Neural progenitor cell (in vitro differentiated cells): ENCODE data around the gene ANGPTL5. TPM values are rescaled to one million over a fixed set of nuclear protein-coding genes. Genes with fewer than 3 reads are reported as not detected.
A peak's percentile ranks its signal among the peaks of the same experiment; 100 is the strongest.

ENCODE experiments used
- DNase-seq: peaks from one replicate; pipeline ENCODE4 v3.0.0-alpha.2; 2016; ENCODE audit warnings: low spot score
- H2AFZ ChIP-seq: fragments of 200-600 bp; sonication (generic); replicated peaks from 2 replicates; pipeline ENCODE4 v1.6.1; 2016; ENCODE audit warnings: antibody characterized with exemption
- H3F3A ChIP-seq: fragments of 200-600 bp; sonication (generic); 2 replicates; pipeline ENCODE4 v1.6.1; 2016; ENCODE audit warnings: antibody characterized with exemption, low read depth
- H3K27ac ChIP-seq: fragments of 200-600 bp; sonication (generic); 2 replicates; pipeline ENCODE4 v1.5.1; 2016; ENCODE audit warnings: mild to moderate bottlenecking
- H3K27me3 ChIP-seq: fragments of 200-600 bp; sonication (generic); 2 replicates; pipeline ENCODE4 v1.6.1; 2016; ENCODE audit warnings: mild to moderate bottlenecking, moderate library complexity
- H3K36me3 ChIP-seq: fragments of 200-600 bp; sonication (generic); 2 replicates; pipeline ENCODE4 v1.5.1; 2016
- H3K4me1 ChIP-seq: fragments of 200-600 bp; sonication (generic); 2 replicates; pipeline ENCODE4 v1.6.1; 2016; ENCODE audit warnings: mixed run types
- H3K4me2 ChIP-seq: fragments of 200-600 bp; sonication (generic); 2 replicates; pipeline ENCODE4 v1.6.1; 2016
- H3K4me3 ChIP-seq: fragments of 200-600 bp; sonication (generic); 2 replicates; pipeline ENCODE4 v1.5.1; 2016
- H3K79me2 ChIP-seq: fragments of 200-600 bp; sonication (generic); 2 replicates; pipeline ENCODE4 v1.6.1; 2016; ENCODE audit warnings: low read depth
- H3K9ac ChIP-seq: fragments of 200-600 bp; sonication (generic); 2 replicates; pipeline ENCODE4 v1.6.1; 2016
- H3K9me3 ChIP-seq: fragments of 200-600 bp; sonication (generic); 2 replicates; pipeline ENCODE4 v1.5.1; 2016; ENCODE audit warnings: low read depth
- H4K20me1 ChIP-seq: fragments of 200-600 bp; sonication (generic); 2 replicates; pipeline ENCODE4 v1.6.1; 2016; ENCODE audit warnings: low read depth
- H3K27ac Mint-ChIP-seq: 3 replicates; pipeline ENCODE4 v1.8.0; 2021; ENCODE audit warnings: mixed read lengths
- H3K27me3 Mint-ChIP-seq: 2 replicates; pipeline ENCODE4 v1.8.0; 2022; ENCODE audit warnings: low read depth, mild to moderate bottlenecking, inconsistent platforms, moderate library complexity, mixed read lengths; ENCODE audit not compliant: insufficient read depth
- H3K36me3 Mint-ChIP-seq: 3 replicates; pipeline ENCODE4 v1.8.0; 2021; ENCODE audit warnings: mixed read lengths
- H3K4me1 Mint-ChIP-seq: 3 replicates; pipeline ENCODE4 v1.8.0; 2021; ENCODE audit warnings: mixed read lengths
- H3K4me3 Mint-ChIP-seq: 3 replicates; pipeline ENCODE4 v1.8.0; 2021; ENCODE audit warnings: mild to moderate bottlenecking, moderate library complexity, mixed read lengths
- H3K9me3 Mint-ChIP-seq: 3 replicates; pipeline ENCODE4 v1.8.0; 2020; ENCODE audit warnings: mixed read lengths
- CTCF ChIP-seq: fragments of 200-600 bp; sonication (generic); IDR thresholded peaks from 2 replicates; pipeline ENCODE4 v1.5.1; 2017; ENCODE audit warnings: antibody characterized with exemption, mild to moderate bottlenecking
- EZH2 ChIP-seq: fragments of 200-600 bp; sonication (generic); IDR thresholded peaks from 2 replicates; pipeline ENCODE4 v1.6.1; 2017; ENCODE audit warnings: antibody characterized with exemption, mild to moderate bottlenecking, moderate library complexity
- EZH2phosphoT487 ChIP-seq: fragments of 200-600 bp; sonication (generic); IDR thresholded peaks from 2 replicates; pipeline ENCODE4 v1.6.1; 2017; ENCODE audit warnings: antibody characterized with exemption
- total RNA-seq: library from RNA; depleted of rRNA; stranded (reverse); fragments of >200 nt; gene quantifications from 2 replicates; pipeline ENCODE4 v1.2.3, GENCODE V29; 2015; ENCODE audit warnings: low replicate concordance

The ANGPTL5 gene
- total RNA-seq, 1 donor from 2014 or later: not detected

- Histone ChIP-seq H3K9ac (no peak overlapping the region), H3K27ac (no peak overlapping the region), H3K4me1 (peaks cover 8% of the 10 kb centered on the region), H3F3A (no peaks in the 10 kb centered on the region), H4K20me1 (no peaks in the 10 kb centered on the region), H2AFZ (peak overlapping the region; percentile 85), H3K27me3 (no peaks in the 10 kb centered on the region), H3K79me2 (no peaks in the 10 kb centered on the region), H3K36me3 (no peaks in the 10 kb centered on the region), H3K4me2 (no peak overlapping the region), H3K4me3 (no peak overlapping the region), H3K9me3 (no peaks in the 10 kb centered on the region)
- Mint-ChIP-seq H3K36me3 (no peaks in the 10 kb centered on the region), H3K27me3 (no peaks in the 10 kb centered on the region), H3K4me1 (no peaks in the 10 kb centered on the region), H3K4me3 (no peak overlapping the region), H3K9me3 (peaks cover 2% of the 10 kb centered on the region), H3K27ac (no peak overlapping the region)
- DNase-seq: no peak
- no peak for TF ChIP-seq CTCF
- TF ChIP-seq EZH2phosphoT487: no peak
- no peak for TF ChIP-seq EZH2
Measured at GRCh38 chr11:101870510-101870909, 45.8 kb downstream of the ANGPTL5 start.

GRCh38 chr11:101867951-101868350, 48.4 kb downstream of the ANGPTL5 start:
- H3K27me3 ChIP-seq: no peaks in the 10 kb centered on the region
- Mint-ChIP-seq H3K27ac (no peak overlapping the region), H3K36me3 (no peaks in the 10 kb centered on the region), H3K27me3 (no peaks in the 10 kb centered on the region), H3K4me1 (peaks cover 2% of the 10 kb centered on the region), H3K4me3 (no peak overlapping the region), H3K9me3 (peaks cover 7% of the 10 kb centered on the region)
- no peak overlapping the region for H3K4me3 ChIP-seq
- H3K79me2 ChIP-seq: no peaks in the 10 kb centered on the region
- no peak for TF ChIP-seq EZH2
- TF ChIP-seq EZH2phosphoT487: no peak
- TF ChIP-seq CTCF: no peak
- H3K9me3 ChIP-seq: no peaks in the 10 kb centered on the region
- H3K4me1 ChIP-seq: peaks cover 11% of the 10 kb centered on the region
- H4K20me1 ChIP-seq: no peaks in the 10 kb centered on the region
- no peaks in the 10 kb centered on the region for H3K36me3 ChIP-seq
- H3K27ac ChIP-seq: no peak overlapping the region
- H3K9ac ChIP-seq: no peak overlapping the region
- no peak overlapping the region for H3K4me2 ChIP-seq
- no peaks in the 10 kb centered on the region for H3F3A ChIP-seq
- H2AFZ ChIP-seq: no peak overlapping the region
- DNase-seq: no peak

GRCh38 chr11:101866619-101867491, 49.5 kb downstream of the ANGPTL5 start:
- no peak for TF ChIP-seq EZH2phosphoT487
- no peak for TF ChIP-seq CTCF
- TF ChIP-seq EZH2: no peak
- Mint-ChIP-seq H3K4me3 (no peak overlapping the region), H3K9me3 (peaks cover 7% of the 10 kb centered on the region), H3K4me1 (peaks cover 5% of the 10 kb centered on the region), H3K27me3 (no peaks in the 10 kb centered on the region), H3K36me3 (no peaks in the 10 kb centered on the region), H3K27ac (no peak overlapping the region)
- H3K4me3 ChIP-seq: no peak overlapping the region
- no peaks in the 10 kb centered on the region for H3K9me3 ChIP-seq
- H3K9ac ChIP-seq: no peak overlapping the region
- peaks cover 11% of the 10 kb centered on the region for H3K4me1 ChIP-seq
- H3K36me3 ChIP-seq: no peaks in the 10 kb centered on the region
- no peak overlapping the region for H2AFZ ChIP-seq
- H4K20me1 ChIP-seq: no peaks in the 10 kb centered on the region
- no peaks in the 10 kb centered on the region for H3K79me2 ChIP-seq
- no peak for DNase-seq
- no peaks in the 10 kb centered on the region for H3F3A ChIP-seq
- no peak overlapping the region for H3K4me2 ChIP-seq
- H3K27ac ChIP-seq: no peak overlapping the region
- no peaks in the 10 kb centered on the region for H3K27me3 ChIP-seq
